Activated naive CD4-positive, alpha-beta T cell treated with anti-CD3 and anti-CD28 coated beads for 36 hours (primary cell): ENCODE results near the gene NTN4. TPM values are rescaled to one million over a fixed set of nuclear protein-coding genes. Genes with fewer than 3 reads are reported as not detected.
"Not testable (repeated sequence)": the region's sequence is repeated elsewhere in the genome, so short reads cannot be mapped to it uniquely, and the experiment has no call there.

ENCODE experiments used
- CTCF ChIA-PET: fragments of 350-600 bp; sonication (Branson Sonifier 250); formaldehyde crosslinking; loops from one replicate; lab custom pipeline; 2021; ENCODE audit warnings: antibody characterized with exemption; lab: Charles Lee
- DNase-seq: peaks from one replicate; pipeline ENCODE4 v3.0.0-alpha.2; 2020
- H3K27ac Mint-ChIP-seq: one replicate; pipeline ENCODE4 v1.8.0; 2021; ENCODE audit warnings: mild to moderate bottlenecking, mixed read lengths
- H3K27me3 Mint-ChIP-seq: one replicate; pipeline ENCODE4 v1.8.0; 2021; ENCODE audit warnings: low read depth, mixed read lengths
- H3K36me3 Mint-ChIP-seq: one replicate; pipeline ENCODE4 v1.8.0; 2021; ENCODE audit warnings: low read depth, mixed read lengths
- H3K4me1 Mint-ChIP-seq: one replicate; pipeline ENCODE4 v1.8.0; 2021; ENCODE audit warnings: low read depth, mixed read lengths
- H3K4me3 Mint-ChIP-seq: one replicate; pipeline ENCODE4 v1.8.0; 2021; ENCODE audit warnings: mild to moderate bottlenecking, moderate library complexity, mixed read lengths
- H3K9me3 Mint-ChIP-seq: one replicate; pipeline ENCODE4 v1.8.0; 2021; ENCODE audit warnings: mixed read lengths
- intact Hi-C: fragments of 100-400 bp; cut with micrococcal nuclease; formaldehyde crosslinking; loops from one replicate; pipeline ENCODE4 v1.15.1; 2023
- total RNA-seq, 2 experiments: library from RNA; stranded (reverse); gene quantifications; one replicate each; pipeline ENCODE4 v1.2.3, GENCODE V29; 2021

NTN4 gene
- total RNA-seq, 2 experiments from 2014 or later = not detected

DNA sequence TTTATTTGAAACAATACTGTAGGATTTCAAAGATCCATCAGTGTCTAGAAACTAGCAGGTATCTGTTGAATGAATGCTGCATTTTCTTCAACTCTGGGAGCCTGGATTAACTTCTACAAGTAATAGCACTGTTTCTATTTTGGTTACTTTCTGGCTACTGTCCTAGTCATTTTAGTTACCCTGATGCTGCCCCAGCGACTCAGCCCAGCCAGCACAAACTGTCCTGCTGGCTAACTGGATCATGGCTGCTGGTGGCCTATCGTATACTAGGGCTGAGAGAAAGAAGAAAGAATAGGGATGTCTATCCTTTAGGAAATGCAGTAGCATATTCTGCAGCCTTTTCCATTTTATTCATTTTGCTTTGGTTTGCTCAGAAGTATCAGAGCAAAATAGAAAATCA, 53.9 kb downstream of the NTN4 start:
- CTCF ChIA-PET = no interaction called here

DNA sequence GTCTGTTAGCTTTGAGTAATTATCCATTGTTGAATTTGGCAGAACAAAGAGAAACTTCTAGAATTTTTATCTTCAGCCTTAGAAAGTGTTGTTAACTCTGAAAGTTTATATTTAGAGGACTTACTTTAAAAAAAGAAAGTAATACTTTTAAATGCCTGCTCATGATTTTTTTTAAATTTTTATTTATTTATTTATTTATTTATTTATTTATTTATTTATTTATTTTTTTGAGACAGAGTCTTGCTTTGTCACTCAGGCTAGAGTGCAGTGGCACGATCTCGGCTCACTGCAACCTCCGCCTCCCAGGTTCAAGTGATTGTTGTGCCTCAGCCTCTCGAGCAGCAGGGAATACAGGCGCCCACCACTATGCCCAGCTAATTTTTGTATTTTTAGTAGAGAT, 54.8 kb downstream of the NTN4 start:
- H3K27me3 Mint-ChIP-seq, DNase-seq, H3K27ac Mint-ChIP-seq, H3K4me3 Mint-ChIP-seq, H3K36me3 Mint-ChIP-seq, H3K9me3 Mint-ChIP-seq, H3K4me1 Mint-ChIP-seq, intact Hi-C loops: not testable (repeated sequence)
- CTCF ChIA-PET = interaction anchor here (1.1 kb wide), 1 partner anchor 11 kb away, joined by 4 read pairs; no protein-coding TSS in a partner anchor

More for the DNA sequence above, 53.9 kb downstream of the NTN4 start:
- Mint-ChIP-seq H3K27ac (no peak overlapping the region), H3K9me3 (no peaks in the 10 kb centered on the region), H3K4me3 (no peak overlapping the region), H3K27me3 (peaks cover 3% of the 10 kb centered on the region), H3K36me3 (no peaks in the 10 kb centered on the region), H3K4me1 (no peaks in the 10 kb centered on the region)
- DNase-seq = no peak
- intact Hi-C loops = no loop called here

DNA sequence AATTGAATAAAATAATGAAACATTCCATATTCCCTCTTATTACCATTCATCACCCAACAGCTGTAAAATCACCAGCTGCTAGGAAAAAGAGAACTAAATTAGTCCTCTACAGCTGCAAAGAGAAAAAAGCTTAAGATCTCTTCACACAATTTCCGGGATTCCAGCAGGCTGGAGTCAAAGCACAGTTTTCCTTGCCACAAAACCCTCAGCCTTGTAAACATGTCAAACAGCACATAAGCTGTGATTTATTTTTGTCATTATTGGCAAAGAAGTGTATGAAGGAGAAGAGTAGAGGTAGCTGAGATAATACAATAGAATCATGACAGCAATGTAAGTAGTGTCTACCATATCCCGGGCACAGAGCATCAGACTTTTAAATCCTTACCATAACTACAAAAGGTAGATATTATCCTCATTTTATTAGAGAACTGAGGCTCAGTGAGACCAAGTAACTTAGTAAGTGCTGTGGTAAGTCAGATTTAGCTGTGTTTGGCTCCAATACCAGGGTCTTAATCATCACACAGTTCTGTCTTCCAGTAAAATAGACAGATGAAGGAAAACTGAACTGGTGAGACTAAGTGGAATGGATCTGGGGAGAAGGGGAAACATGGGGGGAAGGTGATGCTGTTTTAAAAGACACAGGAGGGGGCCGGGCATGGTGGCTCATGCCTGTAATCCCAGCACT, 57.3 kb downstream of the NTN4 start:
- CTCF ChIA-PET = no interaction called here
- DNase-seq = no peak
- H3K27me3 Mint-ChIP-seq = peaks cover 12% of the 10 kb centered on the region
- no peak overlapping the region for H3K27ac Mint-ChIP-seq
- H3K9me3 Mint-ChIP-seq = no peaks in the 10 kb centered on the region
- H3K4me1 Mint-ChIP-seq = no peaks in the 10 kb centered on the region
- no peaks in the 10 kb centered on the region for H3K36me3 Mint-ChIP-seq
- intact Hi-C loops = no loop called here
- no peak overlapping the region for H3K4me3 Mint-ChIP-seq

DNA sequence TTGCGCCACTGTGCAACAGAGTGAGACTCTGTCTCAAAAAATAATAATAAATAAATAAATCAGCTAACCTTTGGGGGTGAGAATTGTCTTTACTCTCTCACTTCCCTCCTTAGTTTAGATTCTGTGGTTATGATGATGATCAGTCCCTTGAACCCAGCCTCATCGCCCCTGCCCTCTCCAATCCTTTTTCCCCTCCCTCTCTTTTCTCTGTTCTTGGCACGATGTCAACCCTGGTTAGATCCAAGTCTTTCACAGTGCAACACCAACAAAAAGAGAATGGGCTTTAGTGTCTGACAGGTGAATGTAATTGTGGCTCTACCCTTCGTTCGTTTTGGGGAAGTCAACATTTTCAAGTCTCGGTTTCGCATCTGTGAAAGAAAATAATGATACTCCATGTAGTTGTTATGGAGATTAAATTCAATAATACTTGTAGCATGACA, 59.0 kb downstream of the NTN4 start:
- peaks cover 9% of the 10 kb centered on the region for H3K27me3 Mint-ChIP-seq
- no peaks in the 10 kb centered on the region for H3K4me1 Mint-ChIP-seq
- H3K27ac Mint-ChIP-seq = no peak overlapping the region
- H3K36me3 Mint-ChIP-seq = peaks cover 1% of the 10 kb centered on the region
- CTCF ChIA-PET = interaction anchor here (0.6 kb wide), 2 partner anchors 16 to 762 kb away, joined by 3 to 6 read pairs; no protein-coding TSS in a partner anchor
- H3K4me3 Mint-ChIP-seq = no peak overlapping the region
- no peak for DNase-seq
- peaks cover 4% of the 10 kb centered on the region for H3K9me3 Mint-ChIP-seq
- intact Hi-C loops = no loop called here

DNA sequence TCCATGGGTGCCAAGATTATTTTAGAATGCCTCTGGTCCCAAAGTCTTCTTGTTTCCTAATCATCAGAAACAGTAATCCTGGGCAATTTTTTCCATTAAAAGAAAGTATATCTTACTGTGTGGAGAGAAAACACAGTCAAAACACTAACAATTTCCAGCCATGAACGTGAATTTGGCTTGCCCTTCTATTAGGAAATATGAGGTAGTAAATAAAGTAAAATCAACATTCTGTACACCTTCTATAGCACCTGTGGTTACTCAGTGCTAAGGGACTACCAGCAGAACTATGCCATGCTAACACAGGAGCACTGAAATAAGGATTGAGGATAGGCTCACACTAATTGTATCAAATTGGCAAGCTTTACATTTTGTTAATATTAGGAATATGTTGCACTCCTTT, 60.1 kb downstream of the NTN4 start:
- H3K27ac Mint-ChIP-seq = no peak overlapping the region
- H3K4me1 Mint-ChIP-seq = no peaks in the 10 kb centered on the region

DNA sequence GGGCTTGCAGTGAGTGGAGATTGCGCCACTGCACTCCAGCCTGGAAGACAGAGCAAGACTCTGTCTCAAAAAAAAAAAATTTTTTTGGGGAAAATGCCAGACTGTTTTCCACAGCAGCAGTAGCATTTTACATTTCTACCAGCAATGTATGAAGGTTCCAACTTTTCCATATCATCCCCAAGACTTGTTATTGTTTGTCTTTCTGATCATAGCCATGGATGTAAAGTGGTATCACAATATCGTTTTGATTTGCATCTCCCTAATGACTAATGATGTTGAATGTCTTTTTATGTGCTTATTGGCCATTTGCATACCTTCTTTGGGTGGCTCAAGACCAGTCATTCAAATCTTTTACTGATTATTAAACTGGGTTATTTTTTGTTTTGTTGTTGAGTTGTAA, 63.7 kb downstream of the NTN4 start:
- CTCF ChIA-PET = no interaction called here
- Mint-ChIP-seq H3K27me3 (peaks cover 17% of the 10 kb centered on the region), H3K36me3 (peaks cover 1% of the 10 kb centered on the region), H3K9me3 (peaks cover 4% of the 10 kb centered on the region), H3K4me1 (no peaks in the 10 kb centered on the region), H3K27ac (no peak overlapping the region), H3K4me3 (no peak overlapping the region)
- no peak for DNase-seq
- intact Hi-C loops = no loop called here

More for the DNA sequence above, 60.1 kb downstream of the NTN4 start:
- no peak overlapping the region for H3K4me3 Mint-ChIP-seq
- H3K27me3 Mint-ChIP-seq = peaks cover 14% of the 10 kb centered on the region
- H3K36me3 Mint-ChIP-seq = peaks cover 1% of the 10 kb centered on the region
- DNase-seq = no peak
- peaks cover 4% of the 10 kb centered on the region for H3K9me3 Mint-ChIP-seq
- intact Hi-C loops = no loop called here
- CTCF ChIA-PET = no interaction called here

DNA sequence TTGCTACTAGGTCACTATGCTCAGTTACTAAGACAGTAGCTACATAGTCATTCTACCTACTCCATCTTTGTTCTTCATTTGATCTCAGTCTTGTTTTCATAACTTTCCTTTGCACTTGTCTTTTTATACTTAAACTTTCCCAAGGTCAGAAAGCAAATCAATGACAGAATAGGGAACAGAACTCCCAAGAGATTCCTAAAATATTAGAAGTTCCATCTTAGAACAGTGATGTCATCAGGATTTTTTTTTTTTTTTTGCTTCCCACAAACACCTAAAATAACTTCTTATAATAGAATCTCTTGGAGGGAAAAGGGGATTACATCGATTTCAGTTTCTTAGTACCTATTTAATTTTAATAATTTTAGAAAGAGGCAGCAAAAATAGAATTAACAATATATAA, 65.8 kb downstream of the NTN4 start:
- no peak overlapping the region for H3K4me3 Mint-ChIP-seq
- no peak overlapping the region for H3K27ac Mint-ChIP-seq
- H3K9me3 Mint-ChIP-seq = peaks cover 4% of the 10 kb centered on the region
- H3K27me3 Mint-ChIP-seq = peaks cover 15% of the 10 kb centered on the region
- CTCF ChIA-PET = no interaction called here
- H3K36me3 Mint-ChIP-seq = peaks cover 1% of the 10 kb centered on the region
- no peaks in the 10 kb centered on the region for H3K4me1 Mint-ChIP-seq
- no peak for DNase-seq
- intact Hi-C loops = no loop called here

DNA sequence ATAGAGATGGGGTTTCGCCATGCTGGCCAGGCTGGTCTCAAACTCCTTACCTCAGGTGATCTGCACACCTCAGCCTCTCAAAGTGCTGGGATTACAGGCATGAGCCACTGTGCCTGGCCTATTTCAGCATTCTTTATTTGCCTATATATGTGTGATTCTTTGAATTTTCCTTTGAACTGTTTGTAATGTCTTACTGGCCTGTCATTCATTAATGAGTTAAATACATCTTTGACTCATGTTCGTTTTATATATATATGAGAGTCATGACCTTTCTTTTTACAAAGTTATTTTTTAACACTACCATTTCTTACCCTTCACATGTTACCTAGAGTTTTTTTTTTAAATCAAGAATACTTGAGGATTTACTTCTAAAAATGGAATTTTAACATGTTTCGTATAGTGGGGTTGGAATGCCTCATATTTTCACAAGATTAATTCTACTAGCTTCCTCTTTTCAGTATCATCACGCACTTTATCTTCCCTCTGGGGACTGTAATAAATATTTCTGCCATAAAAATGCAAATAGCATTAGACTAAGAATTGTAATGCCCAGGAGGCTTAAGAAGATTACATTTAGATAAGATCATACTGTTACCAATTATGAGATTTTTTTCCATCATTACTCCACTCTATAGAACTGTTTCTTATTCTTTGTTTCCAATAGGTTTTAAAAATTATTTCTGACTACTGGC, 66.7 kb downstream of the NTN4 start:
- no peak for DNase-seq

DNA sequence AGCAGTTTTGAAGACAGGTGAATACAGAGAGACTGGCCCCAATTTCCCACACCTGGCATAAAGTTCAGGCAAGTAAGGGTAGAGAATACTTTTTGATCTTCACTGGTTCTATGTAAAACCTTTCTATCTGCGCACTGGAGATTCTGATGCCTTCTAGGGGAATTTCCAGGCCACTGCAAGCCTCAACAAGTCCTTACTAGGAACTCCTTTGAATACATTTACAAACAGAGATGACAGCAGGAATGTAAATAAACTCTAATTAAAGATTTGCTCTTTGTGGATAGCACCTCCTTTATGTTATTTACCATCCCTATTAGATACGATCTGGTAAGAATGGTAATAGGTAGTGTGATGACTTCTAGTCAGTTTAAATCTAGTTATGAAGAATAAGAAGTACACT, 69.2 kb downstream of the NTN4 start:
- Mint-ChIP-seq H3K9me3 (no peaks in the 10 kb centered on the region), H3K36me3 (no peaks in the 10 kb centered on the region), H3K4me3 (no peak overlapping the region), H3K27ac (no peak overlapping the region), H3K4me1 (no peaks in the 10 kb centered on the region), H3K27me3 (peaks cover 6% of the 10 kb centered on the region)
- no peak for DNase-seq
- intact Hi-C loops = no loop called here
- CTCF ChIA-PET = interaction anchor here (1.6 kb wide), 1 partner anchor 15 kb away, joined by 3 read pairs; no protein-coding TSS in a partner anchor

More for the DNA sequence above, 66.7 kb downstream of the NTN4 start:
- Mint-ChIP-seq H3K27ac (no peak overlapping the region), H3K27me3 (peaks cover 13% of the 10 kb centered on the region), H3K4me1 (no peaks in the 10 kb centered on the region), H3K9me3 (peaks cover 4% of the 10 kb centered on the region), H3K36me3 (peaks cover 1% of the 10 kb centered on the region), H3K4me3 (no peak overlapping the region)
- intact Hi-C loops = no loop called here
- CTCF ChIA-PET = no interaction called here

DNA sequence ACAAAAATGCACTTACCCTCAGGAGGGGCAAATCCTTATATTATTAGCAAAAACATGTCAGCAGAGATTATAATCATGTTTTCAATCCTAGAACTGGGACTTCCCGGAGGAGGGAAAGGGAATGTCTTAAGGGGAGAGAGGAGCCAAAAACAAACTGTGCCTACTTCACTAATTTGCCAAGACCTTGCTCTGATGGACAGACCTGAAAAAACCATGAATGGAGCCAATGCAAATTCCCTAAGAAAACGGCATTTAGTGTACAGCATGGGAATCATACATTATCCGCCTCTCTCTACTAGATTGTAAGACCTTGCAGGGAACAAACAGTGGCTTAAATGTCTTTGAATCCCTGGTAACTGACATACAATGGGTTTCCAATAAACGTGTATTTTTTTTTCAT, 70.4 kb downstream of the NTN4 start:
- DNase-seq = no peak
- no peak overlapping the region for H3K27ac Mint-ChIP-seq
- intact Hi-C loops = no loop called here
- no peaks in the 10 kb centered on the region for H3K4me1 Mint-ChIP-seq
- H3K9me3 Mint-ChIP-seq = no peaks in the 10 kb centered on the region
- CTCF ChIA-PET = interaction anchor here (0.9 to 1.6 kb wide), 2 partner anchors 14 to 23 kb away, joined by 3 read pairs; no protein-coding TSS in a partner anchor
- no peak overlapping the region for H3K4me3 Mint-ChIP-seq
- no peaks in the 10 kb centered on the region for H3K27me3 Mint-ChIP-seq
- H3K36me3 Mint-ChIP-seq = no peaks in the 10 kb centered on the region

DNA sequence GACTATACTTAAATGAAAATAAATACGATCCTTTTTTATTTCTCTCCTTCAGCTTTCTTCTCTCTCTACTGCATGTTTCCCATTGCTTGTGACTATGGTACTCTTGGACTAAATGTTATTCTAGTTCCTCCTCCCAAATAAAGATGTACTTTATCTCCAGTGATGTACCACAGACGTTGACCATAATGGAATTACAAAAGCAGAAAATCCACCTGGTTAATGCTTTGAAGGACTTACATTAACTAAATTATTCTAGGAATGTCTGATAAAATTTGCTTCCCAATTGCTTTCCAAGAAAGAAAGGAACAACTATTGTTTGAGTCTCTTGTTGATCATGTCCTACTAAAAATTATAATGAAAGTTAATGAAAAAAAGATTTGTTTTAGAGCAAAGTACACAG, 71.8 kb downstream of the NTN4 start:
- Mint-ChIP-seq H3K4me3 (no peak overlapping the region), H3K9me3 (no peaks in the 10 kb centered on the region), H3K36me3 (no peaks in the 10 kb centered on the region), H3K27ac (no peak overlapping the region), H3K27me3 (no peaks in the 10 kb centered on the region), H3K4me1 (no peaks in the 10 kb centered on the region)
- CTCF ChIA-PET = no interaction called here
- intact Hi-C loops = no loop called here
- DNase-seq = no peak

DNA sequence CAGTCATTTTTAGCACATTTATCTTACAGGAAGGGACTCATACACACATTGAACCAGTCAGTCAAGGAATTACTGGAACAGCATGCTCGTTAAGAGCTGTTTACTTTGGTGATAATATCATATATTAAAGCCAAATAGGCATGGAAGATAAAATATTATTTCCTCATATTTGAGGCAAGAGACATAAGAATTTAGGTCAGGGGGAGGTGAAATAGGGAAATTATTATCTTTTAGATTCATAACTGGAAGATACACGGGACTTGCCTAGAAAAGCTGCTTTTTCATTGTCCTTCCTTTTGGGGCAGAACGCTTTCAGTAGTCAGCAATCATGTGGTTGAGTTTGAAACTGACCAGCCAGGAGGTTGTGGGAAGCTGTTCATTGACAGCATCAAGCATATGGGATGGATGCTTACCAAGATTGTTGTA, 72.5 kb downstream of the NTN4 start:
- H3K27ac Mint-ChIP-seq = no peak overlapping the region
- H3K4me1 Mint-ChIP-seq = no peaks in the 10 kb centered on the region
- no peak for DNase-seq
- no peaks in the 10 kb centered on the region for H3K27me3 Mint-ChIP-seq
- no peak overlapping the region for H3K4me3 Mint-ChIP-seq
- no peaks in the 10 kb centered on the region for H3K36me3 Mint-ChIP-seq
- intact Hi-C loops = no loop called here
- CTCF ChIA-PET = interaction anchor here (1.3 kb wide), 1 partner anchor 13 kb away, joined by 3 read pairs; no protein-coding TSS in a partner anchor
- H3K9me3 Mint-ChIP-seq = no peaks in the 10 kb centered on the region
